ENCODE results near the gene GULP1. TPM values are rescaled to one million over a fixed set of nuclear protein-coding genes. Genes with fewer than 3 reads are reported as not detected.

GULP1 gene
- total RNA-seq, 1 experiment from 2014 or later = 76.0 TPM

DNA sequence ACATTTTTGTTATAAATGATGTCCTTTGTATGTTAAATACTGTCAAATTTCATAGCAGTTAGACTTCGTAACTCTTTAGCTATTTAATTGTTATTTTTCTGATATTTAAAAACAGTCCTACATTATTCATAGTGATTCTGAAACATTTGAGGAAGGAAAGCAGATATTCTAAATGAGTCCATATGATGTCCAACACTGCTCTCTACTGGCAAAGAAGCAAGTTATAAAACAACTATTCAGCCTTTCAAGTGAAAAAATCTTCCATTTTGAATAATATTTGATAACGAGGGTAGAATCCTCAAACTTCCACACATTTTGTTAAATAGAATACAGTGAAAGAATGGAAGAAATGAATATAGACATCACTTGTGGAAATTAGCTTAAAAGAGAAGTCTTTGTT, 220.8 kb downstream of the GULP1 start (continued):
- no peak for TF ChIP-seq YY1 (IDR thresholded peaks at IDR 0.05; ENCODE audit: extremely low read depth, insufficient replicate concordance, low read depth, low read length)
- peak; percentile 89 for TF ChIP-seq RAD21 (IDR thresholded peaks at IDR 0.05; ENCODE audit: low read depth)
- no peak for TF ChIP-seq JUND (IDR thresholded peaks at IDR 0.05)

DNA sequence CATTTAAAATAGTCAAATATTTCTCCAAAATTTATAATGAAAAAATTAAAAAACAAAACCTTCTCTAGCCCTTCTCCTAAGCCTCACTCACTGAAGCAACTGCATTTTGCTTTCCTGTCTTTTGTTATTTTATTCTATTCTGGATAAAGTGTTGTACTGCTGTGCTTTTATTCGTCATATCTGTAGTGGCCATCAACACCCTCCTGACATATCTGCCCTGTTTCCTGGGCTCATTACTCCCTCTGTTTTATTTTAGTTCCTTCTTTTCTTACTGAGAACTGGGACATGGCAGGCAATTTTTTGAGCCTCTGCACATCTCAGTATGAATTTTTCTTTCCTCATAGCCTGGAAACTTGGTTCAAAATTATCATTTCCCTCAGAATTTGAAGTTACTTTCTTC, 224.2 kb downstream of the GULP1 start:
- Histone ChIP-seq H3K9ac (ENCODE audit: low read length) (no peak overlapping the region), H2AFZ (ENCODE audit: low read depth, low read length, poor library complexity, severe bottlenecking) (no peak overlapping the region), H3K79me2 (ENCODE audit: insufficient read depth, low read length) (no peaks in the 10 kb centered on the region), H3K36me3 (ENCODE audit: control insufficient read depth in 1 of 2, insufficient read depth in 2 of 2, low read length in 2 of 2) (no peaks in the 10 kb centered on the region), H3K27me3 (ENCODE audit: insufficient read depth, low read length) (no peaks in the 10 kb centered on the region), H3K4me2 (ENCODE audit: low read length) (no peak overlapping the region), H3K4me1 (ENCODE audit: control insufficient read depth in 1 of 2, insufficient read depth in 2 of 2, low read length in 2 of 2) (peaks cover 2 to 5% of the 10 kb centered on the region in 2 experiments; a peak in 1 of 4 replicates), H3K27ac (ENCODE audit: low read depth, low read length) (no peak overlapping the region), H3K9me2 (ENCODE audit: insufficient read depth) (no peaks in the 10 kb centered on the region), H3K4me3 (replicated peaks in 1 of 2; ENCODE audit: low read depth in 1 of 2, low read length in 2 of 2) (no peak overlapping the region), H3K9me3 (ENCODE audit: control insufficient read depth in 1 of 2, insufficient read depth in 1 of 2, low read depth in 1 of 2, low read length in 2 of 2) (no peaks in the 10 kb centered on the region), H4K20me1 (ENCODE audit: insufficient read depth) (no peaks in the 10 kb centered on the region)
- no TSS peak for BruUV-seq (replicated peaks)
- TF ChIP-seq ELF1 (IDR thresholded peaks at IDR 0.05; ENCODE audit: borderline replicate concordance, low read depth) (no peak), RAD21 (IDR thresholded peaks at IDR 0.05; ENCODE audit: low read depth) (no peak), YY1 (IDR thresholded peaks at IDR 0.05; ENCODE audit: extremely low read depth, insufficient replicate concordance, low read depth, low read length) (no peak), EZH2phosphoT487 (IDR thresholded peaks at IDR 0.05; ENCODE audit: borderline replicate concordance) (no peak), EGR1 (IDR thresholded peaks at IDR 0.05; ENCODE audit: low read depth) (no peak), SP1 (IDR thresholded peaks at IDR 0.05; ENCODE audit: low read depth) (no peak), SIN3A (IDR thresholded peaks at IDR 0.05; ENCODE audit: low read depth) (no peak), MAX (IDR thresholded peaks at IDR 0.05) (no peak), POLR2AphosphoS5 (IDR thresholded peaks at IDR 0.05; ENCODE audit: low read depth, low read length) (no peak), SRF (IDR thresholded peaks at IDR 0.05; ENCODE audit: low read depth) (no peak)
- ChIA-PET CTCF (no interaction called here), POLR2A (no interaction called here), RAD21 (ENCODE audit: low non-redundant PET in 1 of 2, low total read pairs in 2 of 2, uncharacterized antibody in 2 of 2, unreplicated experiment in 2 of 2) (no interaction called here)
- no peak for ATAC-seq
- DNase-seq (ENCODE audit: low read depth, low spot score) = no peak
- intact Hi-C loops (cut with micrococcal nuclease) = loop anchor here (10.0 kb wide), 2 partner anchors 351 to 1651 kb away; no protein-coding TSS in a partner anchor
